ENCODE data around the gene CD164L2.

DNA sequence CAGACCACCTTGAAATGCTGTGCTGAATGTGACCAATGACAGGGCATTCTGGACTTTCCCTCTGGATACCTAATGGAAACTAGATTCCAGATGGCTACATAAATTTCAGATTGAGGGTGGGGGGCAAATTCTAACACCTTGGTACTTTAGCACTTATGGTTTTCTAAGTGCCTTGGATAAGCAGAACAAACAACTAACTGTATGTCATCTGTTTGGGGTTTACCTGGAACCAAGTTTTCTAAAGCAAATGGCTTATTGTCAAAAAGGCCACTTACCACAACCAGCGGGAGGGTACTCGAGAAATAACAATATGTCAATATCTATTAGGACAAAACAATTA is 48.4 kb upstream of the CD164L2 start:
- no peak for TF ChIP-seq EZH2 (IDR thresholded peaks at IDR 0.05)
- TF ChIP-seq POLR2AphosphoS5 (IDR thresholded peaks at IDR 0.05; ENCODE audit: borderline replicate concordance, low read depth, low read length) = no peak
